ENCODE measurements around the gene FARS2.

DNA sequence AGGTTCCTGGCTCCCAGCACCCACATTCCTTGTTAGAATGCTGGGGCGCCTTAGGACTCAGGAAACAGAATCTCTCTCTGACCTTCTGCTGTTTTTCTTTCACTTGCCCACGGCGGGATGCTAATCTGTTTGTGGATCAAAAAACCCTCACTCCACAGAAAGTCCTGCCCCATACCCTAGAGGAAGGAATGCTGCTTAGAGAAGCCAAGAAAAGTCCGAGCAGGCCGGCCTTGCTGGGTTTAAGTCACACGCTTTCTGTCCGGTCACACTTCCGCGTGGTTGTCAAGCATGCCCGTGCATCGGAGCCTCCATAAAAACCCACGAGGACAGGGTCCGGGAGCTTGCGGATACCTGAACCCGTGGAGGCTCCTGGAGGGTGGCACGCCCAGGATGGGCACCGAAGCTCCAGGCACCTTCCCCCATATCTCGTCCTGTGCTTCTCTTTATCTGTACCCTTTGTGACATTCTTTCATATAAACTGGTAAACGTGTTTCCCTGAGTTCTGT, 522.3 kb downstream of the FARS2 start:
- TF ChIP-seq, protein P1, sequence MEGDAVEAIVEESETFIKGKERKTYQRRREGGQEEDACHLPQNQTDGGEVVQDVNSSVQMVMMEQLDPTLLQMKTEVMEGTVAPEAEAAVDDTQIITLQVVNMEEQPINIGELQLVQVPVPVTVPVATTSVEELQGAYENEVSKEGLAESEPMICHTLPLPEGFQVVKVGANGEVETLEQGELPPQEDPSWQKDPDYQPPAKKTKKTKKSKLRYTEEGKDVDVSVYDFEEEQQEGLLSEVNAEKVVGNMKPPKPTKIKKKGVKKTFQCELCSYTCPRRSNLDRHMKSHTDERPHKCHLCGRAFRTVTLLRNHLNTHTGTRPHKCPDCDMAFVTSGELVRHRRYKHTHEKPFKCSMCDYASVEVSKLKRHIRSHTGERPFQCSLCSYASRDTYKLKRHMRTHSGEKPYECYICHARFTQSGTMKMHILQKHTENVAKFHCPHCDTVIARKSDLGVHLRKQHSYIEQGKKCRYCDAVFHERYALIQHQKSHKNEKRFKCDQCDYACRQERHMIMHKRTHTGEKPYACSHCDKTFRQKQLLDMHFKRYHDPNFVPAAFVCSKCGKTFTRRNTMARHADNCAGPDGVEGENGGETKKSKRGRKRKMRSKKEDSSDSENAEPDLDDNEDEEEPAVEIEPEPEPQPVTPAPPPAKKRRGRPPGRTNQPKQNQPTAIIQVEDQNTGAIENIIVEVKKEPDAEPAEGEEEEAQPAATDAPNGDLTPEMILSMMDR (IDR thresholded peaks at IDR 0.05; ENCODE audit: low read depth, low read length) = no peak
- TF ChIP-seq MYC (IDR thresholded peaks at IDR 0.05; ENCODE audit: low read depth, low read length) (no peak), POLR2A (IDR thresholded peaks at IDR 0.05; ENCODE audit: extremely low read depth, insufficient read length) (no peak)
- TF ChIP-seq, protein P2, sequence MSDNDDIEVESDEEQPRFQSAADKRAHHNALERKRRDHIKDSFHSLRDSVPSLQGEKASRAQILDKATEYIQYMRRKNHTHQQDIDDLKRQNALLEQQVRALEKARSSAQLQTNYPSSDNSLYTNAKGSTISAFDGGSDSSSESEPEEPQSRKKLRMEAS (IDR thresholded peaks at IDR 0.05; ENCODE audit: low read depth, low read length) = no peak

All from NB4 (cell line).